WTC11 (cell line): ENCODE results near the gene NUDT21.

Source experiments
- FOXJ3 ChIP-seq: sonication (generic); formaldehyde crosslinking; IDR thresholded peaks from 2 replicates; pipeline ENCODE4 v1.9.0; 2021; ENCODE audit warnings: missing genetic modification reagents, mild to moderate bottlenecking, borderline replicate concordance
- NR2C2 ChIP-seq: sonication (generic); formaldehyde crosslinking; IDR thresholded peaks from 2 replicates; pipeline ENCODE4 v1.8.0; 2022; ENCODE audit warnings: mild to moderate bottlenecking, missing genetic modification reagents
- PRDM15 ChIP-seq: sonication (generic); formaldehyde crosslinking; IDR thresholded peaks from 2 replicates; pipeline ENCODE4 v1.8.0; 2022; ENCODE audit warnings: missing genetic modification reagents
- ZNF138 ChIP-seq: sonication (generic); formaldehyde crosslinking; conservative IDR thresholded peaks from 2 replicates; pipeline ENCODE4 v1.8.1; 2022; ENCODE audit warnings: mild to moderate bottlenecking, moderate library complexity, missing genetic modification reagents
- TF ChIP-seq, protein P1 (sequence below): fragments of 200-600 bp; IDR thresholded peaks from 2 replicates; pipeline ENCODE4 v1.8.0; 2022; ENCODE audit warnings: antibody characterized with exemption
- TF ChIP-seq, protein P2 (sequence below): sonication (generic); formaldehyde crosslinking; IDR thresholded peaks from 2 replicates; pipeline ENCODE4 v1.8.1; 2023; ENCODE audit warnings: mild to moderate bottlenecking, missing genetic modification reagents

GRCh38 chr16:56468800-56469199 is 17.7 kb upstream of the NUDT21 start:
- TF ChIP-seq FOXJ3 (CRISPR knock-in tag): no peak
- no peak for TF ChIP-seq PRDM15 (CRISPR knock-in tag)
- TF ChIP-seq, protein P1, sequence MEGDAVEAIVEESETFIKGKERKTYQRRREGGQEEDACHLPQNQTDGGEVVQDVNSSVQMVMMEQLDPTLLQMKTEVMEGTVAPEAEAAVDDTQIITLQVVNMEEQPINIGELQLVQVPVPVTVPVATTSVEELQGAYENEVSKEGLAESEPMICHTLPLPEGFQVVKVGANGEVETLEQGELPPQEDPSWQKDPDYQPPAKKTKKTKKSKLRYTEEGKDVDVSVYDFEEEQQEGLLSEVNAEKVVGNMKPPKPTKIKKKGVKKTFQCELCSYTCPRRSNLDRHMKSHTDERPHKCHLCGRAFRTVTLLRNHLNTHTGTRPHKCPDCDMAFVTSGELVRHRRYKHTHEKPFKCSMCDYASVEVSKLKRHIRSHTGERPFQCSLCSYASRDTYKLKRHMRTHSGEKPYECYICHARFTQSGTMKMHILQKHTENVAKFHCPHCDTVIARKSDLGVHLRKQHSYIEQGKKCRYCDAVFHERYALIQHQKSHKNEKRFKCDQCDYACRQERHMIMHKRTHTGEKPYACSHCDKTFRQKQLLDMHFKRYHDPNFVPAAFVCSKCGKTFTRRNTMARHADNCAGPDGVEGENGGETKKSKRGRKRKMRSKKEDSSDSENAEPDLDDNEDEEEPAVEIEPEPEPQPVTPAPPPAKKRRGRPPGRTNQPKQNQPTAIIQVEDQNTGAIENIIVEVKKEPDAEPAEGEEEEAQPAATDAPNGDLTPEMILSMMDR: no peak
- TF ChIP-seq NR2C2 (CRISPR knock-in tag): no peak
- TF ChIP-seq, protein P2, sequence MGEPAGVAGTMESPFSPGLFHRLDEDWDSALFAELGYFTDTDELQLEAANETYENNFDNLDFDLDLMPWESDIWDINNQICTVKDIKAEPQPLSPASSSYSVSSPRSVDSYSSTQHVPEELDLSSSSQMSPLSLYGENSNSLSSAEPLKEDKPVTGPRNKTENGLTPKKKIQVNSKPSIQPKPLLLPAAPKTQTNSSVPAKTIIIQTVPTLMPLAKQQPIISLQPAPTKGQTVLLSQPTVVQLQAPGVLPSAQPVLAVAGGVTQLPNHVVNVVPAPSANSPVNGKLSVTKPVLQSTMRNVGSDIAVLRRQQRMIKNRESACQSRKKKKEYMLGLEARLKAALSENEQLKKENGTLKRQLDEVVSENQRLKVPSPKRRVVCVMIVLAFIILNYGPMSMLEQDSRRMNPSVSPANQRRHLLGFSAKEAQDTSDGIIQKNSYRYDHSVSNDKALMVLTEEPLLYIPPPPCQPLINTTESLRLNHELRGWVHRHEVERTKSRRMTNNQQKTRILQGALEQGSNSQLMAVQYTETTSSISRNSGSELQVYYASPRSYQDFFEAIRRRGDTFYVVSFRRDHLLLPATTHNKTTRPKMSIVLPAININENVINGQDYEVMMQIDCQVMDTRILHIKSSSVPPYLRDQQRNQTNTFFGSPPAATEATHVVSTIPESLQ (CRISPR knock-in tag): no peak
- TF ChIP-seq ZNF138 (CRISPR knock-in tag): no peak
